ENCODE results near the gene GSG1L.
A peak's percentile ranks its signal among the peaks of the same experiment; 100 is the strongest.

Gene GSG1L

DNA sequence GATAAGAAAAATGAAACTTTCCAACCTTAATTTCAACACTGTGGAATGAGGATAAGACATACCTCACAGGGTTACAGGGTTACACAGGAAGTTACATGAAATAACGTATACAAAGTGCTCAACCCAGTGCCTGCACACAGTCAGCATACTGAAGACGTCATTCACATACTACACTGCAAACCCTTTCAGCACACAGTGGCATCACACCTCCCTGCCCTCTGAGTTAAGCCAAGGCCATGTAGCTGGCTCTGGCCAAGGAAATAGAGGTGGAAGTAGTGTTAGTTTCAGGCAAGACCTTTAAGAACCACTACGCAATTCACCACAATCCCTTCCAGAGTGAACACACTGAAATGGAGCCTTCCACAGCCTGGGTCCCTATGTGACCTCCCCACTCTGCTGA, 46.6 kb upstream of the GSG1L start:
- Histone ChIP-seq H2BK15ac (ENCODE audit: low read depth, poor library complexity, severe bottlenecking) (no peak overlapping the region), H2BK5ac (ENCODE audit: low read depth, low read length, poor library complexity, severe bottlenecking) (no peak overlapping the region), H3K27ac (ENCODE audit: low read length, poor library complexity, severe bottlenecking) (no peak overlapping the region), H3K27me3 (ENCODE audit: control insufficient read depth in 1 of 2, insufficient read depth in 1 of 2, low read length in 2 of 2) (no peaks in the 10 kb centered on the region), H3K79me1 (replicated peaks; ENCODE audit: low read length, poor library complexity, severe bottlenecking) (peaks cover 41% of the 10 kb centered on the region), H3K18ac (ENCODE audit: low read depth in 1 of 2, low read length in 2 of 2) (no peak overlapping the region), H3K4ac (ENCODE audit: low read depth in 1 of 2, low read length in 2 of 2) (no peak overlapping the region), H2BK120ac (ENCODE audit: low read depth, low read length) (no peak overlapping the region), H3K4me3 (ENCODE audit: insufficient read depth in 1 of 2, low read depth in 1 of 2, low read length in 2 of 2) (no peak overlapping the region), H3K9ac (ENCODE audit: low read length) (no peak overlapping the region), H3K9me3 (ENCODE audit: control insufficient read depth, low read length) (no peaks in the 10 kb centered on the region), H3K36me3 (ENCODE audit: control insufficient read depth in 1 of 2, insufficient read depth in 2 of 2, low read depth in 1 of 2, low read length in 2 of 2) (peaks cover 59 to 99% of the 10 kb centered on the region in 2 experiments), H4K8ac (ENCODE audit: low read length) (no peak overlapping the region), H2AK5ac (ENCODE audit: low read length, severe bottlenecking) (no peak overlapping the region), H2AFZ (ENCODE audit: low read depth, low read length) (no peak overlapping the region), H4K91ac (ENCODE audit: low read length) (no peak overlapping the region), H2BK12ac (ENCODE audit: low read length in 2 of 2) (no peak overlapping the region), H3K14ac (ENCODE audit: low read length in 2 of 2) (peak overlapping the region in 1 of 2 experiments; percentile 96), H3K4me2 (ENCODE audit: low read length, poor library complexity, severe bottlenecking) (no peak overlapping the region), H3K4me1 (ENCODE audit: control insufficient read depth, insufficient read depth, low read depth, low read length) (peaks cover 3% of the 10 kb centered on the region), H3K23ac (ENCODE audit: low read length in 2 of 2) (no peak overlapping the region)
- WGBS: 90% methylated on average over 3 of the region's 3 CpGs
- peak; percentile 41 for DNase-seq

DNA sequence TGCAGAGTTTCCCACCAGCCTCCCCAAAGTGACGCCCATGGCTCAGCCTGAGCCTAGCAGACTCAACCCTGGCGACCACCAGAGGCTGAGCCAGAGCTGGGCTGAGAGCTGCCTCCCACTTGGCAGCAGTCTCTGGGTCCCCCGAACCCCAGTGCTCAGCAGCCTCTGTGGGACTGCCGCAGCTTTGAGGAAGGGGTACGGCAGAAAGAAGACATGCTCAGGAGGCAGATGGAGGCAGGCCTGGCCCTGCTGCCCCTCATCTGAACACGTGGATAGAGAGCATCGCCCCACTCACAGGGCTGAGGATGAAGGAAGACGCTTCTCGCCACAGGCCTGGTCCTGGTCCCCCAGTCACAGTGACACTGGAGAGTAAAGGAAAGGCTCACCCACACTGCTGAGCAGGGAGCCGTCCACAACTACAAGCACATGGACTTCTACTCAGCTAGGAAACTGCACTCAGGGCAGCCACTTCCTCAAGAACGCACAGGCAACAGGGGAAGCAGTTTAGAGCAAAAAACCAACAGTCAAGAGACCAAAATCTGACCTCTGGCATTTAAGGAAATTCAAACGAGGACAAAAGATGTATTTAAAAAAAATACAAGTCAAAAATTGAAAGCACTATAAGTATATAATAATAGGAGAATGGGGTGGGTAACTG, 45.2 kb upstream of the GSG1L start:
- H3K4ac ChIP-seq (ENCODE audit: low read depth in 1 of 2, low read length in 2 of 2): no peak overlapping the region
- H3K9me3 ChIP-seq (ENCODE audit: control insufficient read depth, low read length): no peaks in the 10 kb centered on the region
- no peak overlapping the region for H2BK12ac ChIP-seq (ENCODE audit: low read length in 2 of 2)

DNA sequence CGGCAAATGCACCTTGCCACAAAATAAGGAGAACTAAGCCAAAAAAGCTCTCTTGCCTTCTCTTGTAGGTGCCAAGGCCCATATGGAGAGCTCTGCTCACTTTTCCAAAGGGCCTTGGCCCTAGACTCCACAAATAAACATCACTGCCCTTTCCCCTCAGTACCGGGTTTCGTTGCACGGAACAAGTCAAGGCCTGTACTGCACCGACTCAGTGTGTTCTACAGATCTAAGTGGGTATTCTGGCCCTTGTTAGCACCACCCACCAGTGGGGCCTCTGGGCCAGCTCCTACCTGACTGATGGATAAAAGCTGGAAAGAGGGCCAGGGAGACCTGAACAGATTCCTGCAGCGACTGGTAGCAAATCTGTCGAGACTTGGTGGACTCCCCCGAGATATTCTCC, 43.7 kb upstream of the GSG1L start:
- no peak overlapping the region for H3K27ac ChIP-seq (ENCODE audit: low read length, poor library complexity, severe bottlenecking)
- no peak overlapping the region for H3K4me2 ChIP-seq (ENCODE audit: low read length, poor library complexity, severe bottlenecking)
- H3K4me1 ChIP-seq (ENCODE audit: control insufficient read depth, insufficient read depth, low read depth, low read length): peaks cover 3% of the 10 kb centered on the region
- no peak for DNase-seq
- no peak overlapping the region for H3K9ac ChIP-seq (ENCODE audit: low read length)
- H3K18ac ChIP-seq (ENCODE audit: low read depth in 1 of 2, low read length in 2 of 2): no peak overlapping the region
- no peak overlapping the region for H3K4ac ChIP-seq (ENCODE audit: low read depth in 1 of 2, low read length in 2 of 2)
- no peak overlapping the region for H2AK5ac ChIP-seq (ENCODE audit: low read length, severe bottlenecking)
- H3K79me1 ChIP-seq (replicated peaks; ENCODE audit: low read length, poor library complexity, severe bottlenecking): peaks cover 36% of the 10 kb centered on the region
- no peak overlapping the region for H4K91ac ChIP-seq (ENCODE audit: low read length)
- 99% methylated on average over 5 of the region's 8 CpGs for WGBS
- no peak overlapping the region for H2AFZ ChIP-seq (ENCODE audit: low read depth, low read length)
- H4K8ac ChIP-seq (ENCODE audit: low read length): no peak overlapping the region
- peaks cover 76 to 99% of the 10 kb centered on the region in 2 experiments for H3K36me3 ChIP-seq (ENCODE audit: control insufficient read depth in 1 of 2, insufficient read depth in 2 of 2, low read depth in 1 of 2, low read length in 2 of 2)
- H3K27me3 ChIP-seq (ENCODE audit: control insufficient read depth in 1 of 2, insufficient read depth in 1 of 2, low read length in 2 of 2): no peaks in the 10 kb centered on the region
- no peak overlapping the region for H2BK12ac ChIP-seq (ENCODE audit: low read length in 2 of 2)
- H3K14ac ChIP-seq (ENCODE audit: low read length in 2 of 2): no peak overlapping the region
- H3K9me3 ChIP-seq (ENCODE audit: control insufficient read depth, low read length): no peaks in the 10 kb centered on the region
- no peak overlapping the region for H2BK15ac ChIP-seq (ENCODE audit: low read depth, poor library complexity, severe bottlenecking)
- no peak overlapping the region for H2BK120ac ChIP-seq (ENCODE audit: low read depth, low read length)
- no peak overlapping the region for H2BK5ac ChIP-seq (ENCODE audit: low read depth, low read length, poor library complexity, severe bottlenecking)
- no peak overlapping the region for H3K4me3 ChIP-seq (ENCODE audit: insufficient read depth in 1 of 2, low read depth in 1 of 2, low read length in 2 of 2)
- no peak overlapping the region for H3K23ac ChIP-seq (ENCODE audit: low read length in 2 of 2)

More for the DNA sequence above, 45.2 kb upstream of the GSG1L start:
- WGBS: 86% methylated on average over 11 of the region's 12 CpGs
- H3K4me3 ChIP-seq (ENCODE audit: insufficient read depth in 1 of 2, low read depth in 1 of 2, low read length in 2 of 2): no peak overlapping the region
- H3K14ac ChIP-seq (ENCODE audit: low read length in 2 of 2): no peak overlapping the region
- H2AFZ ChIP-seq (ENCODE audit: low read depth, low read length): no peak overlapping the region
- H3K9ac ChIP-seq (ENCODE audit: low read length): no peak overlapping the region
- DNase-seq: no peak
- no peak overlapping the region for H3K4me2 ChIP-seq (ENCODE audit: low read length, poor library complexity, severe bottlenecking)
- peaks cover 72 to 99% of the 10 kb centered on the region in 2 experiments for H3K36me3 ChIP-seq (ENCODE audit: control insufficient read depth in 1 of 2, insufficient read depth in 2 of 2, low read depth in 1 of 2, low read length in 2 of 2)
- H2BK120ac ChIP-seq (ENCODE audit: low read depth, low read length): no peak overlapping the region
- H2AK5ac ChIP-seq (ENCODE audit: low read length, severe bottlenecking): no peak overlapping the region
- H3K23ac ChIP-seq (ENCODE audit: low read length in 2 of 2): no peak overlapping the region
- no peak overlapping the region for H4K8ac ChIP-seq (ENCODE audit: low read length)
- no peak overlapping the region for H2BK15ac ChIP-seq (ENCODE audit: low read depth, poor library complexity, severe bottlenecking)
- H2BK5ac ChIP-seq (ENCODE audit: low read depth, low read length, poor library complexity, severe bottlenecking): no peak overlapping the region
- no peak overlapping the region for H4K91ac ChIP-seq (ENCODE audit: low read length)
- H3K4me1 ChIP-seq (ENCODE audit: control insufficient read depth, insufficient read depth, low read depth, low read length): peaks cover 3% of the 10 kb centered on the region
- H3K18ac ChIP-seq (ENCODE audit: low read depth in 1 of 2, low read length in 2 of 2): no peak overlapping the region
- H3K27ac ChIP-seq (ENCODE audit: low read length, poor library complexity, severe bottlenecking): no peak overlapping the region
- H3K79me1 ChIP-seq (replicated peaks; ENCODE audit: low read length, poor library complexity, severe bottlenecking): peaks cover 43% of the 10 kb centered on the region
- H3K27me3 ChIP-seq (ENCODE audit: control insufficient read depth in 1 of 2, insufficient read depth in 1 of 2, low read length in 2 of 2): no peaks in the 10 kb centered on the region

DNA sequence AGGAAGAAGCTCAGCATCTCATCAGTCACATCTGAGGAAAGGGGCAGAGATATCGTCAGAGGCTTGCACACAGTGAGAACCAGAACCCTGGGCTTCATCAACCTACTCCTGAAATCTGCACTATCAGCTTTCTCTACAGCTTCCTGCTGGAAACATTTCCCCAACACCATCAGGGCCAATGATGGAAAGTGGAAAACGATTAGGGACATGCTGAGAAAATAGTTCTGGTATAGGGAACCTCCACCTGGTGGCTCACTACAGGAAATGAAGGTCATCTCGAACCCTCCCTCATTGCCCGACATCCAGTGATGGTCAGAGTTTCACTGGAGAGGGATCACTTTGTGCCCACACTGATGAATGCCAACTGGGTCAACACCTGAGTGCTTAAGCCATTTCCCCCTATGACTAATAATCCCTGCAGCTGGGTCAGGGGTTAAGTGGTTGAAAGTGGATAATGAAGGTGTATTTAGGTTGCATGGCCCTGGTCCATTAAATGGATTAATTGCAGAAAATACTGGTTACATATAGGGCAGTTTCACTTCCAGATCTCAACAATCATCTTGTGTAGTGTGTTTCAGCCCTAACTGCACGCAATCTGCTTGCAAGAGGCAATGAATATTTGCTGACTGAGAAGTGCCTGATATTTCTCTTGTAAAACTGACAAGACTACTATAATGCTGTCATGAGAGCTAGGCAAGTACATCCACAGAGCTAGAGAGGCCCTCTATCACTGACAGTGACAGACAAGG, 43.1 kb upstream of the GSG1L start:
- H3K23ac ChIP-seq (ENCODE audit: low read length in 2 of 2): no peak overlapping the region
- H2AK5ac ChIP-seq (ENCODE audit: low read length, severe bottlenecking): no peak overlapping the region
- H2BK5ac ChIP-seq (ENCODE audit: low read depth, low read length, poor library complexity, severe bottlenecking): no peak overlapping the region
- H2AFZ ChIP-seq (ENCODE audit: low read depth, low read length): no peak overlapping the region
- H4K8ac ChIP-seq (ENCODE audit: low read length): no peak overlapping the region
- H3K4ac ChIP-seq (ENCODE audit: low read depth in 1 of 2, low read length in 2 of 2): no peak overlapping the region
- H3K36me3 ChIP-seq (ENCODE audit: control insufficient read depth in 1 of 2, insufficient read depth in 2 of 2, low read depth in 1 of 2, low read length in 2 of 2): peaks cover 76 to 99% of the 10 kb centered on the region in 2 experiments
- H2BK120ac ChIP-seq (ENCODE audit: low read depth, low read length): no peak overlapping the region
- H3K79me1 ChIP-seq (replicated peaks; ENCODE audit: low read length, poor library complexity, severe bottlenecking): peaks cover 35% of the 10 kb centered on the region
- no peak overlapping the region for H4K91ac ChIP-seq (ENCODE audit: low read length)
- no peak overlapping the region for H2BK12ac ChIP-seq (ENCODE audit: low read length in 2 of 2)
- no peak overlapping the region for H3K4me3 ChIP-seq (ENCODE audit: insufficient read depth in 1 of 2, low read depth in 1 of 2, low read length in 2 of 2)
- DNase-seq: no peak
- no peak overlapping the region for H3K14ac ChIP-seq (ENCODE audit: low read length in 2 of 2)
- no peak overlapping the region for H3K18ac ChIP-seq (ENCODE audit: low read depth in 1 of 2, low read length in 2 of 2)
- peaks cover under 1% of the 10 kb centered on the region for H3K4me1 ChIP-seq (ENCODE audit: control insufficient read depth, insufficient read depth, low read depth, low read length)
- H3K27me3 ChIP-seq (ENCODE audit: control insufficient read depth in 1 of 2, insufficient read depth in 1 of 2, low read length in 2 of 2): no peaks in the 10 kb centered on the region
- no peak overlapping the region for H3K27ac ChIP-seq (ENCODE audit: low read length, poor library complexity, severe bottlenecking)
- no peak overlapping the region for H2BK15ac ChIP-seq (ENCODE audit: low read depth, poor library complexity, severe bottlenecking)
- WGBS: 96% methylated on average over 4 of the region's 5 CpGs
- no peaks in the 10 kb centered on the region for H3K9me3 ChIP-seq (ENCODE audit: control insufficient read depth, low read length)
- H3K4me2 ChIP-seq (ENCODE audit: low read length, poor library complexity, severe bottlenecking): no peak overlapping the region
- H3K9ac ChIP-seq (ENCODE audit: low read length): no peak overlapping the region
